ENCODE results near the gene EXOSC1.
A peak's percentile ranks its signal among the peaks of the same experiment; 100 is the strongest.
"Not testable (repeated sequence)": the region's sequence is repeated elsewhere in the genome, so short reads cannot be mapped to it uniquely, and the experiment has no call there.

EXOSC1 gene, protein sequence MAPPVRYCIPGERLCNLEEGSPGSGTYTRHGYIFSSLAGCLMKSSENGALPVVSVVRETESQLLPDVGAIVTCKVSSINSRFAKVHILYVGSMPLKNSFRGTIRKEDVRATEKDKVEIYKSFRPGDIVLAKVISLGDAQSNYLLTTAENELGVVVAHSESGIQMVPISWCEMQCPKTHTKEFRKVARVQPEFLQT

GRCh38 chr10:97445722-97446639 lies at the start of gene EXOSC1, which contains the start of gene ZDHHC16:
Gene EXOSC1, minus strand, starts transcription at chr10:97446006. Its CDS starts 21 bp downstream, at chr10:97445985.
Gene ZDHHC16, plus strand, starts transcription at chr10:97446175. Its CDS starts 5,501 bp downstream, at chr10:97451676.
- DNase-seq: peak; percentile 94

DNA sequence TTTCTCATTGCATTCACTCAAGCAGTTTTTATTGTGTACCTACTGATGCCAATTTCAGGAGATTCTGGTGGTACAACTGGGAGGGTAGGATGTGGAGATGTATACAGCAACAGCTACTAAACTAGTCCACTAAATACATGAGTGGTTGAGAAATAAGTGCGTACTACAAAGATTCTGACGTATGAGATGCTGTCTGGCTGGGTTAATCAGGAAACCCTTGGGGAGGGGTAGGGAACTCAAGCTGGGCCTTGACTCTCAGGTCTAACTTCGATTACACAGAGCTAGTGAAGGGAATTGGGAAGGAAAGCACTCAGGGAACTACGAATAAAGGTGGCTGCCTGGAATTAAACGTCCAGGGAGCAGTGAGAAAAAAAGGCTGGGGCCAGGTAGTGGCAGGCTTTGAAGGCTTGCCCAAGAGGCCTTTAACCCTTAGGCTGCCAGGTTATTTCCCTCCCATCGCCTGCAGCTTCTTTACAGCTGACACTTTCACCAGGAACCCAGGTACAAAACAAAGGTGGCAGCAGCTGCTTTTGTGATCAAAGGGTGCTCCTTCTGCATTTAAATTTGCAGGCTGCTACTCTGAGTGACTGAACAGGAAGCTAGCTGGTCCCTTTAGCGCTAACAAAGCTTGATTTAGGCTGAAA lies 49.2 kb upstream of the EXOSC1 start:
- no peak for DNase-seq

DNA sequence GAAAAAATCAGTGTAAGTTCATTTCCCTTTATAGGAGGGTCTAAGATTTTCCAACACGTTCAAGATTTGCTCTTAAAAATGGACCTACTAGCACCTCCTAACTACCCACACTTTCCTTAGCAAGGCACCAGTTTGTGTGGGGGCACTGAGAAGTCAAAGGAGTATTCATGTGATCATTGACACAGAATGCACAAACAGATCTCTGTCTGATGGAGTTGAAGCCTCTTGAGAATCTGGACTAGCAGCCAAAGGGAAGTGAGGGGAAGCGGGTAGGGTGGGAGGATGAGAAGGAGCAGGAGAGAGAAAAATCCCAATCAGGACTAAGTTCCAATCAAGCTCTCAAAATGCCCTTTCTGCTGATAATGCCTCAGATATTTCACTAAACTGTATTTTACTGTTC lies 48.3 kb upstream of the EXOSC1 start:
- DNase-seq: no peak

DNA sequence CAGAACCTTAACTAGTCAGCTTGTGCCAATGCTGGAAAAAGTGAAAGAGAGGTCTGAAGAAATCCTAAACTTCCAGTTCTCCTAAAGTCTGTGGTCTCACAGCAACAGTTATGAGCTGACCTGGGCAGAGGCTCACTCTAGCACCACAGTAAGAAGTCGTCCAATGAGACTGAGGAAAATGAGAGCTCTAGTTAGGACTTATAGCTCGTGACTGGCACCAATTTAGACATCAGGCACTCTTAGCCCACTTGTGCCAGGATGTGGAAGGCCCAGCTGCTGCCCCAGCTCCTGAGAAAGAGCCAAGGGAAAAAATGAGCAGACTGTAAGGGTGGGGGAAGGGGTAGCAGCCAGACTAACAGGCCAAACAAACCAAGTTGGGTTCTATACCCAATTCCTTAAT lies 44.8 kb upstream of the EXOSC1 start:
- no peak for DNase-seq

GRCh38 chr10:97485647-97486281 lies 40.0 kb upstream of the EXOSC1 start:
- no peak for DNase-seq

- no peak for DNase-seq
These were observed 38.1 kb upstream of the EXOSC1 start for GRCh38 chr10:97483921-97484320.

DNA sequence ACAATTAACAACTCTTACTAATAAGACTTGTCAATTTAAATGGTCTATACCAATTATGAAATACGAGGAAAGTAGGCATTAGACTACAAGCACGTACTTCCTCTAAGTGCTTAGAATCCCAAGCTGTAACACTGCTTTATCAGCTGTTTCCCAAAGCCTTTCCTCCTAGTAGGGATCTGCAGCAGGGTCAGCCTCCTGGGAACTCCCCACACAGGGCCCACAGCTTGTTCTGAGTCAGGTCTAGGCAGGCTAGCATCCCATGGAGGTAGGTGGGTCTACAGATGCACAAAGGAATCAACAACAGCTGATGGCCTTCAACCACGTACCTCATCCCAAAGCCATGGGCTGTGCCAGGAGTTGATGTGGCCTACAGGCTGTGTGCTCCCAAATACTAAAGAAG lies 37.7 kb upstream of the EXOSC1 start:
- no peak for DNase-seq

DNA sequence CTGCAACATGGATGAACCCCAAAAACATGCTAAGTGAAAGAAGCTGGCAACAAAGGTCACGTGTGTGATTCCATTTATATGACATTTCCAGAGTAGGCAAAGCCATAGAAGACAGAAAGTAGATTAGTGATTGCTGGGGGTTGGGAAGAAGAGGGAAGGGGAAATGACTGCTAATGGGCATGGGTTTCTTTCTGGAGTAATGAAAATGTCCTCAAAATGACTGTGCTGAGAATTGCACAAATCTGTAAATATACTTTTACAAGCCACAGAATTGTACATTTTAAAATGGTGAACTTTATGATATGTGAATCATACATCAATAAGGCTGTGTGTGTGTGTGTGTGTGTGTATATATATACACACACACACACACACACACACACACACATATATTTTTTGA lies 36.6 kb upstream of the EXOSC1 start:
- DNase-seq: no peak

GRCh38 chr10:97481071-97481470 lies 35.3 kb upstream of the EXOSC1 start:
- DNase-seq: no peak

DNA sequence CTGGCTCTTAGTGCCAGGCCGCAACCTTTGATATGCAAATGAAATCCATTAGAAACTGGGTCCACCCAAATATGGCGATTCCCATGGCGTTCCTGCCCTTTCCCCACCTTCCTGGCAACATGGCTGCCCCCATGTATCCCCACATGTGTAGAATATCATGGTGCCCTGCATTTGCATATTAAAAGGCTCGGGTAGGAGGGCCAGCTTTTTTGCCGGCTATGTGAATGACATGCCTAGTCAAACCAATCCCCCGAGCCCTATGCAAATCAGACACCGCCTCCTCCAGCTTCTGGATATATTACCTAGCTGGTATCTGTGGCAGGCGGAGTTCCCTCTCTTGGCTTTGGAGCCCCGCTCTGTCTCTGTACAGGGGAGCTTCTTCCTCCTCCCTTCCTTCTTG lies 34.1 kb upstream of the EXOSC1 start:
- DNase-seq: no peak

DNA sequence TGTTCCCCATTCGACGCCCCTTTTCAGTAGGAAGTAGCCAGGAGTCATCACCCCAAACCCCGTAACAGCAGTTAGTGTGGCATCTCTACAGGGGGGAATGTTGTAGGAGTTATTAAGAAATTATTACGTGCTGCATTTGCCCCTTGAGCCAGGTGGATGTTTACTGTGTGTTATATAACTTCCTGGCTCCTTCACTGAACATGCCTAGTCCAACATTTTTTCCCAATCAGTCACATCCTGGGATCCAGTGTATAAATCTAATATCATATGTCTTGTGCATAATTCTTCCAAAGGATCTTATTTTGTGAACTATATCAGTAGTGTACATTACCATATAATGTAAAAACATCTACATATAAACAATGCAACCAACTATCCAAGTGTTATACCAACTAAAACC lies 33.6 kb upstream of the EXOSC1 start:
- DNase-seq: not testable (repeated sequence)

DNA sequence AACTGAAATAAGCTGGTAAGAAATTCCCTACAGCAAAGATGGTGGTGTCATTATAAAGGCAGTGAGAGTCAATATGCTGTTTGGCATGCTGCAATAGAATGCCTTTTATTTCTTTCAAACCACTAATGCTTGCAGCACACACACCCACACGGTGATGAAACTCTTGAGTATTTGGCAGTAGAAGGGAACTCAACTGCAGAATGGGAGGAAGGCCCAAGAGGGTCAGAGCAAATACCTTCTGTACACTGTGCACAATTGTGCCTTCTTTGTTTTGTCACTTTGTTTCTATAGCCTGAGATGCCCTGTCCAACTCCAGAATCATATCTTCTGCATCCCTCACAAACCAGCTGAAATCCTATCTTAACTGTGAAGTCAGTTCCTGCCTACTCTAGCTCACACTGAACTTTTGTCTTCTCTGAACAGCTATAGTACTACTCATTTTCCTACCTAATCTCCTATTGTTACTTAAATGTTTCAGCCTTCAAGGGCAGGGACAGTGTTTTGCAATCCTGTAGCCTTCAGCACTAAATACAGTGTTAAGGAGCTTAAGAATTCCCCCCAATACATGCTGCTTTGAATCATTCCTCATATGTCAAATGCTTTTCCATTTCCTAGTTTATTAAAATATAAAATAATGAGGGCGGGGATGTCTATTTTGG lies 30.3 kb upstream of the EXOSC1 start:
- DNase-seq: no peak

GRCh38 chr10:97474918-97475317 lies 29.1 kb upstream of the EXOSC1 start:
- no peak for DNase-seq

GRCh38 chr10:97468781-97469180 lies 23.0 kb upstream of the EXOSC1 start:
- DNase-seq: not testable (repeated sequence)

DNA sequence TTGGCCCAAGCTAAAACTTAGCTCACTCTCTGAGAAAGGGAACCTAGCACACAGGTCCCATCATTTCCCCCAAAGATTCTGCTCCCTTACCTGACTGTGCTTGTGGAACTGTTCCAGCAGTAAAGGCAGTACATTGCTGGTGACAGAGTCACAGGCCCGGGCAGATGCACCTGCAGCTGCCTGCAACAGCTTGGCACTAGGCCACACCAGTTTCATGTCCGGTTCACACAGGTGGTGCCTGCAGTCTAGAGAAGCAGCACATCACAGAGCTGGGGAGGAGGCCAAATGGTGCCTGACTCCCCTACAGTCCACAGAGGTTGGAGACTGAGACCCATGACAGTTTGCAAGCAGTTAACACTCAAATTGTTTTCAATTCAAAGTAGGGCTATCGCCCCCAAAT lies 22.4 kb upstream of the EXOSC1 start:
- no peak for DNase-seq

DNA sequence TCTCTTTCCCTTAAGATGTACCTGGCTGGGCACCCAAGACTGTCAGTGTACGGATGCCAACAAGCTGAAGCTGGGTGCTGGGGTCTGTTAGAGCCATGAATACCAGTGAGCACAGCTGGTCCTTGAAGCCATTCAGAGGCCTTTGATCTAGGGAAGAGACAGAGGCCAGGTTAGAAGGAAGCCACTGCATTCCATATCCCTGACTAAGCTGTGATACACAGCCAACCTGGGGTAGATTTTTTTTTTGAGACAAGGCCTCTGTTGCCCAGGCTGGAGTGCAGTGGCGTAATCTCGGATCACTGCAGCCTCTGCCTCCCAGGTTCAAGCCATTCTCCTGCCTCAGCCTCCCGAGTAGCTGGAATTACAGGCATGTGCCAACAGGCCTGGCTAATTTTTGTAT lies 20.9 kb upstream of the EXOSC1 start:
- no peak for DNase-seq

DNA sequence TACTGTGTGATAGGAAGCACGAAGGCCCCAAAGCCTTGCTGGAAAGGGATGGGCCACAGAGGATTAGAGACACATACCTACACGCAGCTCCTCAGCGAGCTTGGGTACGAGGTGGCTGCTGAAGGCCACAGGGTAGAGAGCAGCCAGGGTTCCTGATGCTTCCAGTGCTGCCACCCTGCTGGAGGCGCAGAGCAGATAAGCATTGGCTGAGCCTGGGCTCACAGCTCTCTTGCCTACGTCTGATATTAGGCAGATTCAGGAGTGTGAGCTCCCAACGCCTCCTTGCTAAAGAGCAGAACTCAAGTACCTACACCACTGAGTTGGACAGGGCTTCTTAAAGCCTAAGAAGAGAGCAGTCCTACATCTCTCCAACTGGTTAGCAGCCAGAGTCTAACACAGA lies 20.2 kb upstream of the EXOSC1 start:
- no peak for DNase-seq

DNA sequence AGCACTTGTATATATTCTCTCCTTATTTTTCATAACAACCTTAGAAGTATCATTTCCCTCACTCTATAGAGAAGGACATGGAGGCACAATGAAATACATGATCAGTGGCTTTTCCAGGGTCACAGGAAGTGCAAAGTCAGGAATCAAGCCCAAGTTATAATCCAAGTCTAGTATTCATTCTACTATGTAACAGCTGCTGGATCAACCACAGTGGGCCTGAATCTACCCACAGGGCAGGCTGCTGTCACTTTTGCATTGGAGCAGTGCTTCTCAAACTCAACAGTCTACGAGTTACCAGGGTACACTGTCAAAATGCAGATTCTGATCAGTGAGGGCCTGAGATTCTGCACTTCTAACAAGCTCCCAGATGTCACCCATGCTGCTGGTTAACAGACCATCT lies 18.4 kb upstream of the EXOSC1 start:
- DNase-seq: no peak

- DNase-seq: peak in 1 of 2 experiments; percentile 45
These were observed 17.7 kb upstream of the EXOSC1 start for GRCh38 chr10:97463363-97464132.

DNA sequence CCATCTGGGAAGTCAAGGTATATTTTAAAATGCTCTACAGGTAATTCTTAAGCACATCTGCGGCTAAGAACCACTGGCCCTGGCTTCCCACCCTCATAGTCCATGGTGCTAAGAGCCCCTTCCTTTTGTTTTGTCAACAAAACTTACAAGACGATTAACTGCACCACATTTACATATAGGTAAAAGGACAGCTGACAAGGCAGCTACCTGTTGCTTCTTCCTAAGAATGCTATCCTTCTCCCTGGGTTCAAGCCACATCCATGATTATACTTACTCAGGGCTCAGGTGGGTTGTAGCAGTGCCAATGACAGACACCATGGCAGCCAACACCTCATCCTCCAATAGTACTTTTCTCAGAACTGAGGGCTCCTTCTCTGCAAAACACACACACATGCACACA lies 16.5 kb upstream of the EXOSC1 start:
- DNase-seq: no peak

DNA sequence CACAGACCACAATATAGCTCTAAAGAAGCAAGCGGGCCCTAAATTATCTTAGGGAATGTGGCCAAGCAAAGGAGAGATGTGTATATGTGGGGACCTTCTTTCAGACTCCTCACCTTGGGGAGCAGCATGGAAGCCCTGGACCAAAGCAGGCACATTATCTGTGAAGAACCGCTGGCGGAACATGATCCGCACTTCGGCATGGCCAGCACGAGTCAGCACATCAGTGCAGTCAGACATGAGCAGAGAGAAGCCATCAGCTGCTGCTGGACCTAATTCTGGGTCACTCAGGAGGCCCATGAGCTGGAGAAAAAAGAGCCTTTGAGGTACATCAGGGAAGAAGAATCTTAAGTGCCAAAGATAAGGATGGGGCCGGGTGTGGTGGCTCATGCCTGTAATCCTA lies 14.1 kb upstream of the EXOSC1 start:
- DNase-seq: no peak

DNA sequence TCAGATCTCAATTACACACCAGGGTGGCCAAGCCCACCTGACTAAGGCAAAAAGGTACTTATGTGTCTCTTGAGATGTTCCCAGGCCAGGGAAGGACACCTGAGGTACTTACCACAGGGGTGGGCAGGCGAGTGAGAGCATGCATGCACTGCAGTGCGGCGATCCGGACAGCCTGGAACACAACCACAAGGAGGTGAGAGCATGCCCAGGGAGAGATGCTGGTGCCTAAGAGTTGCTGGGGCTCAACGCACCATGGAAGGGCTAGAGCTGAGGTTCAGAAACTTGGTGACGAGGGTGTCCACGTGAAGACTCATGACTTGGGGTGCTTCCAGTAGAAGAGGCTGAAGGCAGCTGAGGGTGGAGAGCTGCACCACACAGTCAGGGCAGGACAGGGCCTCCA lies 13.3 kb upstream of the EXOSC1 start:
- no peak for DNase-seq

Measured in activated T-cell treated with anti-CD3 and anti-CD28 coated beads, Interleukin-2, amount 50 U/mL, for 48 hours (primary cell).